Measurements from ENCODE around the gene HBEGF.
A peak's percentile ranks its signal among the peaks of the same experiment; 100 is the strongest.
"Not testable (repeated sequence)": the region's sequence is repeated elsewhere in the genome, so short reads cannot be mapped to it uniquely, and the experiment has no call there.

The HBEGF gene

GRCh38 chr5:140360681-140361479 is 14.5 kb upstream of the HBEGF start:
- no peak for DNase-seq (ENCODE audit: low spot score)

- no peak for DNase-seq (ENCODE audit: low spot score)
Measured at GRCh38 chr5:140360101-140360500, 13.7 kb upstream of the HBEGF start, which contains the start of gene SLC4A9. Gene SLC4A9, plus strand, starts transcription at chr5:140360194. Its CDS starts 43 bp downstream, at chr5:140360237.

- DNase-seq (ENCODE audit: low spot score): no peak
Measured at GRCh38 chr5:140358738-140359310, 12.4 kb upstream of the HBEGF start.

- DNase-seq (ENCODE audit: low spot score): peak; percentile 68
Measured at GRCh38 chr5:140357726-140358093, 11.3 kb upstream of the HBEGF start.

GRCh38 chr5:140356853-140357725 is 10.7 kb upstream of the HBEGF start:
- no peak for DNase-seq (ENCODE audit: low spot score)

GRCh38 chr5:140355546-140355945 is 9.1 kb upstream of the HBEGF start:
- DNase-seq (ENCODE audit: low spot score): no peak

- DNase-seq (ENCODE audit: low spot score): peak; percentile 83
Measured at GRCh38 chr5:140351609-140352334, 5.4 kb upstream of the HBEGF start.

- no peak for DNase-seq (ENCODE audit: low spot score)
Measured at GRCh38 chr5:140349244-140349643, 2.8 kb upstream of the HBEGF start.

- no peak for DNase-seq (ENCODE audit: low spot score)
Measured at GRCh38 chr5:140348104-140348503, 1.7 kb upstream of the HBEGF start.

GRCh38 chr5:140347360-140347759 is 957 bp upstream of the HBEGF start:
- DNase-seq (ENCODE audit: low spot score): no peak

GRCh38 chr5:140345919-140346347 is 470 bp downstream of the HBEGF start:
- no peak for DNase-seq (ENCODE audit: low spot score)

- no peak for DNase-seq (ENCODE audit: low spot score)
Measured at GRCh38 chr5:140344683-140345423, 1.6 kb downstream of the HBEGF start.

GRCh38 chr5:140343849-140344248 is 2.6 kb downstream of the HBEGF start:
- not testable (repeated sequence) for DNase-seq (ENCODE audit: low spot score)

- no peak for DNase-seq (ENCODE audit: low spot score)
Measured at GRCh38 chr5:140342896-140343295, 3.5 kb downstream of the HBEGF start.

GRCh38 chr5:140342287-140342686 is 4.1 kb downstream of the HBEGF start:
- no peak for DNase-seq (ENCODE audit: low spot score)

- no peak for DNase-seq (ENCODE audit: low spot score)
Measured at GRCh38 chr5:140341591-140341990, 4.8 kb downstream of the HBEGF start.

- no peak for DNase-seq (ENCODE audit: low spot score)
Measured at GRCh38 chr5:140340605-140341121, 5.7 kb downstream of the HBEGF start.

GRCh38 chr5:140339636-140340035 is 6.8 kb downstream of the HBEGF start:
- no peak for DNase-seq (ENCODE audit: low spot score)

GRCh38 chr5:140338908-140339307 is 7.5 kb downstream of the HBEGF start:
- no peak for DNase-seq (ENCODE audit: low spot score)

- no peak for DNase-seq (ENCODE audit: low spot score)
Measured at GRCh38 chr5:140338336-140338735, 8.1 kb downstream of the HBEGF start.

GRCh38 chr5:140337880-140338279 is 8.5 kb downstream of the HBEGF start:
- no peak for DNase-seq (ENCODE audit: low spot score)
